GM12864 (cell line): Measurements from ENCODE around the gene INHA.

Source experiments
- DNase-seq: peaks from one replicate; pipeline ENCODE4 v3.0.0-alpha.2; 2011; ENCODE audit warnings: low read depth
- H3K4me3 ChIP-seq: 2 replicates; pipeline ENCODE4 v1.5.1; 2011; ENCODE audit warnings: mild to moderate bottlenecking, low read depth, low read length, control low read depth
- CTCF ChIP-seq: IDR thresholded peaks from 2 replicates; pipeline ENCODE4 v1.5.1; 2011; ENCODE audit warnings: low read depth, mild to moderate bottlenecking, moderate library complexity, low read length, control low read depth, inconsistent platforms; ENCODE audit errors: missing control alignments

Gene INHA

DNA sequence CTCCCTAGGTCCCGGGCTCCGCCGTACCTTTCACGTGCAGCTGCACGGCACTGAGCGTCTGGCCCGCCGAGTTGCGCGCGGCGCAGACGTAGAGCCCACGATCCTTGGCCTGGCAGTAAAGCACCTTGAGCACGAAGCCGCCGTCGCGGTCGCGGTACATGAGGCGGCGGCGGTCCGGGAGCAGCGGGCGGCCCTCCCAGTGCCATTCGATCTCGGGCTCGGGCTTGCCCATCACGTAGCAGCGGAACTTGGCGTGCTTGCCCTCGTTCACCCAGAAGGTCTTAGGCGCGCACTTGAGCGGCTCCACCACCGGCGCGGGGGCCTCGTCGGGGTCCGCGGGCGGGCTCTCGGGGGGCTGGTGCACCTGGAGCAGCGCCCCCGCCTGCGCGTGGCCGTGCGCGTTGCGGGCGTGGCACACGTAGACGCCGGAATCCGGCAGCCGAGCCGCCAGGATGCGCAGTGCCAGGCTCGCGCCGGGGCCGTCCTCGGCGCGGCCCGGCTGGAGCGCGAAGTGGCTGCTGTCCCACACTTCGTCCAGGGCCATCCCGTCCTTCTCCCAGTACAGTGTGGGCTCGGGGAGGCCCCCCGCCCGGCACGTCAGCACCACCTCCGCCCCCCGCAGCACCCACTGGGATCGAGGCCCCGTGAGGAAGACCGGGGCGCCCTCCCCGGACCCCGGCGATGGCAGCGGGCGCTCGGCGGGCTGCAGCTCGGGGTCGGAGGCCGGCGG lies 1.8 kb upstream of the INHA start:
- DNase-seq: no peak
- no peak overlapping the region for H3K4me3 ChIP-seq
- no peak for TF ChIP-seq CTCF

DNA sequence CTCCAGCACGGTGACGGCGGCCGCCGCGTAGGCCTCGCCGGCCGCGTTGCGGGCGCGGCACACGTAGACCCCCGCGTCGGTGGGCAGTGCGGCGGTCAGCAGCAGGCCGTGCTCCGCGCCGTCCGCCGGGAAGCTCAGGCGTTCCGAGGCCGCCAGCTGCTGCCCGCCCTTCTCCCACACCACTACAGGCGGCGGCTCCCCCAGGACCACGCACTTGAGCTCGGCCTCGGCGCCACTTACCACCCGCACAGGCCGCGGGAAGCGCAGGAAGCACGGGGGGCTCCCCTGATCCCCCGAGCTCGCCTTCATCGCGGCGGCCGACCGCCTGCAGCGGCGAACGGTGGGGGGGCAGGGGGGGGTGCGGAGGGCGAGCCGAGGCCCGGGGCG lies 1.2 kb upstream of the INHA start:
- TF ChIP-seq CTCF: no peak
- DNase-seq: no peak
- H3K4me3 ChIP-seq: no peak overlapping the region

DNA sequence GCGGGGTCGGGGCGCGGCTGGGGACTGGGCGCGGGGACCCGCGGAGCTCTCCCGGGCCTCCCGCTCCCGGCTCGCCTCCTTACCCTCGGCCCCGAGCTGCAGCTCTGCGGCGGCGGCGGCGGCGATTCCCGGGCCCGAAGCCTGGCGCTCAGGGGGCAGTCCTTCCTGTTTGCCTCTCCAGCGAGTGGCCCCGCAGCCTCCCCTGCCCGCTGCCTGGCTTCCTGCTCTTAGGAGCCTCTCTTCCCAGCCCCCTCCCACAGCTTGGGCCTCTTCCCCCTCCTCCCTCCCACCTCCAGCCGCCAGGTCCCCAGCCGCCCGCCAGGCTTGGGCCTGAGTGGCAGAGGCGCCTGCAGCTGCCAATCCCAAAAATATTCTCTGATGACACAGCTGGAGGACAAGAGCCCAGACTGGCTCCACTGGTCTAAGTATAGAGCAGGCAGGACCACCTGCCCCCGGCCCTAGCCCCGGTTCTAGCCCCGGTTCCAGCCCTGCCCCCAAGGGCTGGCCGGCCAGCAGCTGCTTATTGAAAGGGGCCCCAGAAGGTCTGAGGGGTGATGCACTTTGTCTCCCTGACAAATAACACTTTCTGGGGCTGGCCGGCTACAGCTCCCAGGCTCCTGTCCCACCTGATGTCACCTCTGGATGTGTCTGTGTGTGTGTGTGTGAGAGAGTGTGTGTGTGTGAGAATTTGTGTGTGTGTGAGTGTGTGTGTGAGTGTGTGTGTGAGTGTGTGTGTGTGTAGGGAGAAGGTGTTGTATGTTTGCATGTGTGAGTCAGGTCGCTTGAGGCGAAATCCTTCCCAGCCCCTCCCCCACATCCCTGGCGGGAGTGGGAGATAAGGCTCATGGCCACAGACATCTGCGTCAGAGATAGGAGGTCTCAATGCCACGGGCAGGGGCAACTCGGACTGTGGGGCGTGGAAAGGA lies 536 bp upstream of the INHA start, which contains the start of gene OBSL1:
Gene OBSL1, minus strand, starts transcription at position 229 of the 926 bp plus-strand sequence. CDS start 307 bp downstream, outside the sequence.
- TF ChIP-seq CTCF: no peak
- H3K4me3 ChIP-seq: no peak within 1 kb of the TSS
- no peak for DNase-seq

- no peak for DNase-seq
- TF ChIP-seq CTCF: no peak
- H3K4me3 ChIP-seq: no peak overlapping the region
These were observed 1.1 kb downstream of the INHA start for GRCh38 chr2:219573166-219573565.

- no peak for DNase-seq
- no peak for TF ChIP-seq CTCF
- no peak overlapping the region for H3K4me3 ChIP-seq
These were observed 2.6 kb downstream of the INHA start for GRCh38 chr2:219574484-219575311.

DNA sequence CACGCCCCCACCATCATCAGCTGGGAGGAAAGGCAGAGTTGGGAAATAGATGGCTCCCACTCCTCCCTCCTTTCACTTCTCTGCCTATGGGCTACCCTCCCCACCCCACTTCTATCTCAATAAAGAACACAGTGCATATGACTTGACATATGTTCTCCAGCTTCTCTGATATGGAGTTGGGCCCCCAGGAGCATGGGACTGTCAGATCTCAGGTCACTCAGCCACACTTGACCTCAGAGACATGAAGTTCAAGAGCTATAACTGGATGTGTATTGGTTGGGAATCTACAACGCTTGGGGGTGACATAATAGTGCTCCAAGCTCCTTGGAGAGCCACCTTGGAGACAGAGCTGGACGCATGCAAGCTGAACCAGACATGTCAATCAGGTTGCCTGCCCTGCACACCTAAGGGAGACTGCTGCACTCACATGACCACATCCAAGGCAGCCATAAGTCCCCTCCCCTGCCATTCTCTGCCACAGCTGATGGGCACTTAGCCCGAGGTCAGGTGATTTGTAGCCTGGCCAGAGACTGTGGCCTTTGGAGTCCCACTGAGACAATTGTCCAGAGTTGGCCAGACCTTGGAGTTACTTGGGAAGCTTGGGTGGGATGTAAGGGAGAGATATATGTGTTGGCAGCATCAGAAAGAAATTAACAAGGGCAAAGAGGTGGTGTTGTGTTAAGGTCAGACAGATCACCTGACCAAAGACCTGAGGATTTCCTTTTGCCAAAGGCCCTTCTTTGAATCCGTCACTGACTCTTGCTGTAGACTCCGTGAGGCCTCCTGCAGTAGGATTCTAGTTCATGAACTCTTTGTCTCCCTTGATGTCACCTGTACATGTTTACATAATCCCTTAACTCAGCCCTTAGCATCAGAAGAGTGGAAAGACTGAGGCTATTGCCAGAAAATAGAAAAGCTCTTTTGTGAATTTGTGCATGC lies 3.7 kb downstream of the INHA start:
- no peak for DNase-seq
- H3K4me3 ChIP-seq: no peak overlapping the region
- no peak for TF ChIP-seq CTCF
